ENCODE data around the gene NXPH1.

- TF ChIP-seq CTCF (IDR thresholded peaks at IDR 0.05), result no peak
- TF ChIP-seq EP300 (IDR thresholded peaks at IDR 0.05), result no peak
- TF ChIP-seq POLR2A (IDR thresholded peaks at IDR 0.05), result no peak
Observed at GRCh38 chr7:8425223-8425622, 8.2 kb upstream of the NXPH1 start.

Data from sigmoid colon (tissue), 4 donors.